Endothelial cell of umbilical vein (primary cell): ENCODE measurements around the gene SP140. TPM values are rescaled to one million over a fixed set of nuclear protein-coding genes. Genes with fewer than 3 reads are reported as not detected.

Source experiments
- BruUV-seq: library from RNA; stranded (reverse); fragments of 400-500 nt; replicated peaks from 2 replicates; lab custom pipeline; 2021; lab: Mats Ljungman, UMichigan
- CTCF ChIA-PET: fragments of 300-600, 350-600 bp; sonication (Branson Sonifier 250); formaldehyde crosslinking; loops from one replicate; lab custom pipeline; 2021; ENCODE audit warnings: antibody characterized with exemption, inconsistent platforms; lab: Charles Lee
- POLR2A ChIA-PET: fragments of 300-600, 350-600 bp; sonication (Branson Sonifier 250); formaldehyde crosslinking; loops from one replicate; lab custom pipeline; 2021; ENCODE audit warnings: antibody characterized with exemption, inconsistent platforms; lab: Charles Lee
- DNase-seq: peaks from one replicate; pipeline ENCODE4 v3.0.0-alpha.2; 2011; ENCODE audit warnings: low read depth, low spot score
- FAIRE-seq: peaks from 2 replicates; lab custom pipeline; 2011; peaks lifted over from hg19 to GRCh38; lab: Jason Lieb, UNC
- H2AFZ ChIP-seq: 2 replicates; pipeline ENCODE4 v1.6.0; 2012; ENCODE audit warnings: low read depth, low read length, control low read depth, inconsistent platforms
- H3K27ac ChIP-seq: 2 replicates; pipeline ENCODE4 v1.5.1; 2011; ENCODE audit warnings: low read depth, mild to moderate bottlenecking, control low read depth, low read length, moderate library complexity; ENCODE audit not compliant: insufficient read depth
- H3K27me3 ChIP-seq, 2 experiments: 2 replicates each; pipeline versions ENCODE4 v1.6.0 to v1.6.1; 2011; ENCODE audit warnings: low read length in 2 of 2, mixed read lengths in 1 of 2; ENCODE audit not compliant: control insufficient read depth in 2 of 2, insufficient read depth in 2 of 2
- H3K36me3 ChIP-seq, 2 experiments: 2 replicates in 1 of 2; 3 replicates in 1 of 2; pipeline ENCODE4 v1.5.1; 2011; ENCODE audit warnings: low read length in 2 of 2, mild to moderate bottlenecking in 1 of 2, moderate library complexity in 1 of 2; ENCODE audit not compliant: control insufficient read depth in 2 of 2, insufficient read depth in 2 of 2; ENCODE audit errors: extremely low read depth in 1 of 2
- H3K4me1 ChIP-seq: 3 replicates; pipeline ENCODE4 v1.5.1; 2011; ENCODE audit warnings: mild to moderate bottlenecking, low read length; ENCODE audit not compliant: control insufficient read depth, insufficient read depth; ENCODE audit errors: extremely low read depth
- H3K4me2 ChIP-seq: 2 replicates; pipeline ENCODE4 v1.6.1; 2011; ENCODE audit warnings: low read length, control low read depth, mixed read lengths; ENCODE audit not compliant: insufficient read depth
- H3K4me3 ChIP-seq, 3 experiments: fragments of 200-600 bp in 1 of 3; sonication (generic), shearing (Covaris generic) in 1 of 3; replicated peaks in 1 of 3; 2 replicates each; pipeline ENCODE4 v1.5.1; 2011 to 2016; ENCODE audit warnings: control low read depth in 3 of 3, low read length in 3 of 3, mild to moderate bottlenecking in 2 of 3, inconsistent platforms in 1 of 3, low read depth in 1 of 3, moderate library complexity in 1 of 3; ENCODE audit not compliant: insufficient read depth in 1 of 3
- H3K79me2 ChIP-seq: 2 replicates; pipeline ENCODE4 v1.6.0; 2012; ENCODE audit warnings: low read length, inconsistent platforms; ENCODE audit not compliant: control insufficient read depth, insufficient read depth
- H3K9ac ChIP-seq: replicated peaks from 2 replicates; pipeline ENCODE3; 2011; ENCODE audit warnings: low read length, control low read depth; ENCODE audit not compliant: insufficient read depth; ENCODE audit errors: extremely low read depth
- H3K9me1 ChIP-seq: replicated peaks from 3 replicates; pipeline ENCODE4 v1.6.0; 2011; ENCODE audit warnings: mild to moderate bottlenecking, low read length; ENCODE audit not compliant: control insufficient read depth, insufficient read depth; ENCODE audit errors: extremely low read depth
- H3K9me3 ChIP-seq: replicated peaks from 2 replicates; pipeline ENCODE4 v1.5.1; 2012; ENCODE audit warnings: low read length, inconsistent platforms; ENCODE audit not compliant: control insufficient read depth, insufficient read depth
- H4K20me1 ChIP-seq: replicated peaks from 2 replicates; pipeline ENCODE3; 2011; ENCODE audit warnings: mild to moderate bottlenecking, low read length; ENCODE audit not compliant: control insufficient read depth, insufficient read depth; ENCODE audit errors: extremely low read depth
- CTCF ChIP-seq, 2 donors: IDR thresholded peaks; 1 replicate in 1 of 2; 2 replicates in 1 of 2; pipeline ENCODE4 v1.5.1; 2011; ENCODE audit warnings: low read length in 2 of 2, mild to moderate bottlenecking in 2 of 2, moderate library complexity in 2 of 2, control low read depth in 1 of 2, inconsistent platforms in 1 of 2, low read depth in 1 of 2; ENCODE audit not compliant: insufficient read depth in 1 of 2; ENCODE audit errors: extremely low read depth in 1 of 2
- EZH2 ChIP-seq: IDR thresholded peaks from 2 replicates; pipeline ENCODE4 v1.6.1; 2012; ENCODE audit warnings: borderline replicate concordance, low read depth, mild to moderate bottlenecking, moderate library complexity, low read length, inconsistent platforms; ENCODE audit not compliant: severe bottlenecking
- FOS ChIP-seq: IDR thresholded peaks from 2 replicates; pipeline ENCODE4 v1.6.1; 2011; ENCODE audit warnings: mild to moderate bottlenecking, low read length, moderate library complexity, borderline replicate concordance; ENCODE audit not compliant: insufficient read depth
- GATA2 ChIP-seq: IDR thresholded peaks from 2 replicates; pipeline ENCODE4 v1.7.0; 2011; ENCODE audit warnings: low read depth, mild to moderate bottlenecking, moderate library complexity, mixed read lengths, low read length; ENCODE audit not compliant: insufficient read length, insufficient read depth
- JUN ChIP-seq: IDR thresholded peaks from 2 replicates; pipeline ENCODE4 v1.6.1; 2011; ENCODE audit warnings: borderline replicate concordance, low read depth; ENCODE audit not compliant: insufficient read length, insufficient read depth
- MAX ChIP-seq: IDR thresholded peaks from 2 replicates; pipeline ENCODE4 v1.6.1; 2011; ENCODE audit not compliant: insufficient read depth, insufficient read length
- MYC ChIP-seq: IDR thresholded peaks from one replicate; pipeline ENCODE4 v1.6.1; 2011; ENCODE audit warnings: mild to moderate bottlenecking, low read depth, low read length
- POLR2A ChIP-seq: IDR thresholded peaks from 2 replicates; pipeline ENCODE4 v1.6.1; 2012; ENCODE audit warnings: low read depth, mild to moderate bottlenecking, control low read depth, low read length
- POLR2AphosphoS5 ChIP-seq: IDR thresholded peaks from 2 replicates; pipeline ENCODE4 v1.6.1; 2012; ENCODE audit warnings: low read depth, mild to moderate bottlenecking, control low read depth, low read length, moderate library complexity; ENCODE audit not compliant: insufficient read depth
- dilution Hi-C: fragments of 300-500 bp; cut with MboI; formaldehyde crosslinking; loops from one replicate; pipeline ENCODE4 v1.15.0; 2019; ENCODE audit warnings: low sequenced_read_pairs; ENCODE audit not compliant: extremely low pct_ligation_motif_present
- intact Hi-C: fragments of 100-400 bp; cut with micrococcal nuclease; formaldehyde crosslinking; loops from one replicate; pipeline ENCODE4 v1.10.0; 2022
- polyA plus RNA-seq, 4 experiments: library from polyadenylated mRNA; depleted of rRNA in 3 of 4; stranded (reverse) in 3 of 4; unstranded in 1 of 4; fragments of >200 nt; gene quantifications; 2 replicates each; pipeline versions ENCODE4 v1.2.1 to v1.2.3, GENCODE V29; 2011 to 2012; ENCODE audit warnings: missing spikeins in 1 of 4
- total RNA-seq: library from RNA; stranded (reverse); gene quantifications from 2 replicates; pipeline ENCODE4 v1.2.3, GENCODE V29; 2021

The SP140 gene
- total and polyA plus RNA-seq, 2 donors (not counting 3 experiments of a cell fraction or from before 2014, with no cell fraction given), result not detected

- Histone ChIP-seq H3K9ac (no peak overlapping the region), H3K79me2 (no peaks in the 10 kb centered on the region), H3K27me3 (peaks cover 0 to 2% of the 10 kb centered on the region in 2 experiments), H3K4me2 (no peak overlapping the region), H3K4me1 (no peaks in the 10 kb centered on the region), H3K9me1 (no peaks in the 10 kb centered on the region), H3K27ac (no peak overlapping the region), H3K36me3 (no peaks in the 10 kb centered on the region), H4K20me1 (no peaks in the 10 kb centered on the region), H2AFZ (no peak overlapping the region), H3K4me3 (no peak overlapping the region), H3K9me3 (no peaks in the 10 kb centered on the region)
- dilution Hi-C loops, result no loop called here
- intact Hi-C loops, result no loop called here
- no peak for TF ChIP-seq GATA2
- no peak for TF ChIP-seq FOS
- no peak for TF ChIP-seq MAX
- TF ChIP-seq JUN, result no peak
- TF ChIP-seq CTCF (IDR thresholded peaks at IDR 0.05; ENCODE audit: extremely low read depth in 1 of 2, insufficient read depth in 1 of 2, low read depth in 1 of 2, low read length in 2 of 2), result no peak
- no peak for TF ChIP-seq POLR2AphosphoS5
- no peak for TF ChIP-seq POLR2A
- TF ChIP-seq EZH2, result no peak
- TF ChIP-seq MYC, result no peak
- no peak for FAIRE-seq
- DNase-seq, result no peak
- BruUV-seq, result no TSS peak
- CTCF ChIA-PET, result interaction anchor here (0.6 kb wide), 1 partner anchor 157 kb away, joined by 3 read pairs; no protein-coding TSS in a partner anchor
- POLR2A ChIA-PET, result no interaction called here
Measured at GRCh38 chr2:230317366-230317765, 91.8 kb downstream of the SP140 start.
